ENCODE measurements around the gene AP2A1. TPM values are rescaled to one million over a fixed set of nuclear protein-coding genes. Genes with fewer than 3 reads are reported as not detected.

AP2A1 gene
- total and polyA plus RNA-seq, 10 of the 15 experiments (the other 5 are each of a cell fraction or from before 2014, with no cell fraction given): 0.68 to 78.8 (median 33.8) TPM

DNA sequence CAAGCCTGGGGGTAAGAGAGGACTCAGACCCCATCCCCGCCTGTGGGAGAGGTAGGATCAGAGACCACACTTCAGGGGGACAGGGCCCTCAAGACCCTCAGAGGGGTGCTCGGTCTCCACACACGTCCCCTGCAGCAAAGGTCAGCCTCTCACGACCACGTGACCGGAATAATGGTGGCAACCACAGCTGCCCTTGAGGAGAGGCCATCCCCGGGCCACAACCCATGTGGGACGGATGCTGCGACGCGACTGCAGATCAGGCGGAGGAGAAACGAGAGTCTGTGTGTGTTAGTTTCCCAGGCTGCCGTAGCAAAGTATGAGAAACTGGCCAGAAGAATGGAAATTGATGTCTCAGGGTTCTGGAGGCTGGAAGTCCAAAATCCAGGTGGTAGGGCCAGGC is 60.2 kb downstream of the AP2A1 start:
- CTCF ChIA-PET: no interaction called here
- FAIRE-seq (no peak), ATAC-seq (no peak), DNase-seq (ENCODE audit: low read depth, low spot score) (no peak)
- no TSS peak for BruUV-seq (replicated peaks)
- RAD21 ChIA-PET (ENCODE audit: unreplicated experiment): no interaction called here
- in situ Hi-C loops (cut with MboI): no loop called here
- H3K79me2 ChIP-seq (ENCODE audit: control insufficient read depth, insufficient read depth, low read length): peaks cover 5% of the 10 kb centered on the region
- SMC1A ChIA-PET (ENCODE audit: uncharacterized antibody, unreplicated experiment): no interaction called here
- TF ChIP-seq, protein P1, sequence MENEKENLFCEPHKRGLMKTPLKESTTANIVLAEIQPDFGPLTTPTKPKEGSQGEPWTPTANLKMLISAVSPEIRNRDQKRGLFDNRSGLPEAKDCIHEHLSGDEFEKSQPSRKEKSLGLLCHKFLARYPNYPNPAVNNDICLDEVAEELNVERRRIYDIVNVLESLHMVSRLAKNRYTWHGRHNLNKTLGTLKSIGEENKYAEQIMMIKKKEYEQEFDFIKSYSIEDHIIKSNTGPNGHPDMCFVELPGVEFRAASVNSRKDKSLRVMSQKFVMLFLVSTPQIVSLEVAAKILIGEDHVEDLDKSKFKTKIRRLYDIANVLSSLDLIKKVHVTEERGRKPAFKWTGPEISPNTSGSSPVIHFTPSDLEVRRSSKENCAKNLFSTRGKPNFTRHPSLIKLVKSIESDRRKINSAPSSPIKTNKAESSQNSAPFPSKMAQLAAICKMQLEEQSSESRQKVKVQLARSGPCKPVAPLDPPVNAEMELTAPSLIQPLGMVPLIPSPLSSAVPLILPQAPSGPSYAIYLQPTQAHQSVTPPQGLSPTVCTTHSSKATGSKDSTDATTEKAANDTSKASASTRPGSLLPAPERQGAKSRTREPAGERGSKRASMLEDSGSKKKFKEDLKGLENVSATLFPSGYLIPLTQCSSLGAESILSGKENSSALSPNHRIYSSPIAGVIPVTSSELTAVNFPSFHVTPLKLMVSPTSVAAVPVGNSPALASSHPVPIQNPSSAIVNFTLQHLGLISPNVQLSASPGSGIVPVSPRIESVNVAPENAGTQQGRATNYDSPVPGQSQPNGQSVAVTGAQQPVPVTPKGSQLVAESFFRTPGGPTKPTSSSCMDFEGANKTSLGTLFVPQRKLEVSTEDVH (IDR thresholded peaks at IDR 0.05; ENCODE audit: low read depth, partially characterized antibody): no peak
- no peak for TF ChIP-seq SPI1 (IDR thresholded peaks at IDR 0.05; ENCODE audit: borderline replicate concordance, insufficient read depth, low read depth, low read length)
- no peak for TF ChIP-seq POLR2AphosphoS2 (IDR thresholded peaks at IDR 0.05; ENCODE audit: low read depth, low read length)
- H3K9ac ChIP-seq (ENCODE audit: control insufficient read depth, insufficient read depth, low read length): no peak overlapping the region
- 91% methylated on average over 14 of the region's 14 CpGs for WGBS (ENCODE audit: insufficient coverage, insufficient replicate concordance, low lambda C conversion rate, missing lambda C conversion rate)
- H4K20me1 ChIP-seq (ENCODE audit: control insufficient read depth, insufficient read depth): peaks cover 3% of the 10 kb centered on the region
- H3K27ac ChIP-seq (ENCODE audit: control insufficient read depth, insufficient read depth): no peak overlapping the region
- no peak overlapping the region for H3K4me2 ChIP-seq (ENCODE audit: control insufficient read depth, insufficient read depth)
- H2AFZ ChIP-seq (ENCODE audit: control insufficient read depth, low read depth, low read length): no peak overlapping the region
- no peaks in the 10 kb centered on the region for H3K9me3 ChIP-seq (replicated peaks; ENCODE audit: control insufficient read depth, insufficient read depth, low read length)
- POLR2A ChIA-PET: no interaction called here
- H3K4me3 ChIP-seq: no peak overlapping the region
- H3K27me3 ChIP-seq (replicated peaks in 1 of 2; ENCODE audit: control insufficient read depth in 2 of 2, insufficient read depth in 2 of 2, low read length in 1 of 2): no peaks in the 10 kb centered on the region
- peaks cover 5% of the 10 kb centered on the region; the same call in 1 of the 2 replicates for H3K4me1 ChIP-seq (ENCODE audit: control insufficient read depth, insufficient read depth, low read length)
- H3K36me3 ChIP-seq (ENCODE audit: control insufficient read depth in 2 of 2, insufficient read depth in 2 of 2, low read length in 1 of 2): peaks cover 14 to 15% of the 10 kb centered on the region in 2 experiments
- intact Hi-C loops (cut with micrococcal nuclease; ENCODE audit: unreplicated experiment): no loop called here

DNA sequence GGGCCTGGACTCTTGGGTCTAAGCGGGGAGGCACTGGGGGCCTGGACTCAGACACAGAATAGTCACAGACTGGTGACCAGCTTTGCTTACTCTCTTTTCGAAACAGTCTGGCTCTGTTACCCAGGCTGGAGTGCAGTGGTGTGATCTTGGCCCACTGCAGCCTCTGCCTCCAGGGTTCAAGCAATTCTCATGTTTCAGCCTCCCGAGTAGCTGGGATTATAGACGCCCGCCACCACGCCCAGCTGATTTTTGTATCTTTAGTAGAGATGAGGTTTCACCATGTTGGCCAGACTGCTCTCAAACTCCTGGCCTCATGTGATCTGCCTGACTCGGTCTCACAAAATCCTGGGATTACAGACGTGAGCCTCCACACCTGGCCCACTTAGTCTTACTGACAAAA is 62.4 kb downstream of the AP2A1 start:
- H4K20me1 ChIP-seq (ENCODE audit: control insufficient read depth, insufficient read depth): peaks cover 3% of the 10 kb centered on the region
- FAIRE-seq: no peak
- TF ChIP-seq CHD1 (IDR thresholded peaks at IDR 0.05; ENCODE audit: low read depth, low read length): no peak
- no peak for TF ChIP-seq LARP7 (IDR thresholded peaks at IDR 0.05)
- TF ChIP-seq, protein P2, sequence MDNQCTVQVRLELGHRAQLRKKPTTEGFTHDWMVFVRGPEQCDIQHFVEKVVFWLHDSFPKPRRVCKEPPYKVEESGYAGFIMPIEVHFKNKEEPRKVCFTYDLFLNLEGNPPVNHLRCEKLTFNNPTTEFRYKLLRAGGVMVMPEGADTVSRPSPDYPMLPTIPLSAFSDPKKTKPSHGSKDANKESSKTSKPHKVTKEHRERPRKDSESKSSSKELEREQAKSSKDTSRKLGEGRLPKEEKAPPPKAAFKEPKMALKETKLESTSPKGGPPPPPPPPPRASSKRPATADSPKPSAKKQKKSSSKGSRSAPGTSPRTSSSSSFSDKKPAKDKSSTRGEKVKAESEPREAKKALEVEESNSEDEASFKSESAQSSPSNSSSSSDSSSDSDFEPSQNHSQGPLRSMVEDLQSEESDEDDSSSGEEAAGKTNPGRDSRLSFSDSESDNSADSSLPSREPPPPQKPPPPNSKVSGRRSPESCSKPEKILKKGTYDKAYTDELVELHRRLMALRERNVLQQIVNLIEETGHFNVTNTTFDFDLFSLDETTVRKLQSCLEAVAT (IDR thresholded peaks at IDR 0.05): no peak
- no peak for TF ChIP-seq TARDBP (IDR thresholded peaks at IDR 0.05; ENCODE audit: borderline replicate concordance)
- no peak for TF ChIP-seq HCFC1 (IDR thresholded peaks at IDR 0.05; ENCODE audit: low read length)
- TF ChIP-seq SMAD1 (IDR thresholded peaks at IDR 0.05; ENCODE audit: low read depth, partially characterized antibody): no peak
- TF ChIP-seq NRF1 (conservative IDR thresholded peaks at IDR 0.05; ENCODE audit: low read depth, low read length): no peak
- TF ChIP-seq, protein P3, sequence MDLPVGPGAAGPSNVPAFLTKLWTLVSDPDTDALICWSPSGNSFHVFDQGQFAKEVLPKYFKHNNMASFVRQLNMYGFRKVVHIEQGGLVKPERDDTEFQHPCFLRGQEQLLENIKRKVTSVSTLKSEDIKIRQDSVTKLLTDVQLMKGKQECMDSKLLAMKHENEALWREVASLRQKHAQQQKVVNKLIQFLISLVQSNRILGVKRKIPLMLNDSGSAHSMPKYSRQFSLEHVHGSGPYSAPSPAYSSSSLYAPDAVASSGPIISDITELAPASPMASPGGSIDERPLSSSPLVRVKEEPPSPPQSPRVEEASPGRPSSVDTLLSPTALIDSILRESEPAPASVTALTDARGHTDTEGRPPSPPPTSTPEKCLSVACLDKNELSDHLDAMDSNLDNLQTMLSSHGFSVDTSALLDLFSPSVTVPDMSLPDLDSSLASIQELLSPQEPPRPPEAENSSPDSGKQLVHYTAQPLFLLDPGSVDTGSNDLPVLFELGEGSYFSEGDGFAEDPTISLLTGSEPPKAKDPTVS (IDR thresholded peaks at IDR 0.05; ENCODE audit: low read depth, low read length): no peak

More for the DNA sequence above, 62.4 kb downstream of the AP2A1 start:
- Histone ChIP-seq H2AFZ (ENCODE audit: control insufficient read depth, low read depth, low read length) (no peak overlapping the region), H3K4me2 (ENCODE audit: control insufficient read depth, insufficient read depth) (no peak overlapping the region), H3K4me3 (no peak overlapping the region), H3K79me2 (ENCODE audit: control insufficient read depth, insufficient read depth, low read length) (no peaks in the 10 kb centered on the region), H3K9me3 (replicated peaks; ENCODE audit: control insufficient read depth, insufficient read depth, low read length) (no peaks in the 10 kb centered on the region), H3K36me3 (ENCODE audit: control insufficient read depth in 2 of 2, insufficient read depth in 2 of 2, low read length in 1 of 2) (peaks cover 12 to 22% of the 10 kb centered on the region in 2 experiments), H3K27me3 (replicated peaks in 1 of 2; ENCODE audit: control insufficient read depth in 2 of 2, insufficient read depth in 2 of 2, low read length in 1 of 2) (no peaks in the 10 kb centered on the region), H3K9ac (ENCODE audit: control insufficient read depth, insufficient read depth, low read length) (no peak overlapping the region), H3K4me1 (ENCODE audit: control insufficient read depth, insufficient read depth, low read length) (no peaks in the 10 kb centered on the region), H3K27ac (ENCODE audit: control insufficient read depth, insufficient read depth) (no peak overlapping the region)
- CTCF ChIA-PET: no interaction called here
- intact Hi-C loops (cut with micrococcal nuclease; ENCODE audit: unreplicated experiment) (no loop called here), in situ Hi-C loops (cut with MboI) (no loop called here)
- POLR2A ChIA-PET: interaction anchor here (1.1 kb wide), 1 partner anchor 82 kb away, joined by 5 read pairs; no protein-coding TSS in a partner anchor
- RAD21 ChIA-PET (ENCODE audit: unreplicated experiment): no interaction called here
- DNase-seq (ENCODE audit: low read depth, low spot score) (no peak), ATAC-seq (no peak)
- SMC1A ChIA-PET (ENCODE audit: uncharacterized antibody, unreplicated experiment): no interaction called here
- whole genome bisulfite sequencing (ENCODE audit: insufficient coverage, insufficient replicate concordance, low lambda C conversion rate, missing lambda C conversion rate): 81% methylated on average over 8 of the region's 8 CpGs
- BruUV-seq (replicated peaks): no TSS peak

All from GM12878 (cell line).